ENCODE data around the gene NPAS3. TPM values are rescaled to one million over a fixed set of nuclear protein-coding genes. Genes with fewer than 3 reads are reported as not detected.

Gene NPAS3
- total RNA-seq, 1 donor from 2014 or later = 4.9 TPM

- intact Hi-C loops (cut with DNase I) = no loop called here
- DNase-seq (ENCODE audit: low spot score) = no peak
Observed at GRCh38 chr14:33661101-33661500, 722.4 kb downstream of the NPAS3 start.

- no peak for DNase-seq (ENCODE audit: low spot score)
- intact Hi-C loops (cut with DNase I) = no loop called here
Observed at GRCh38 chr14:33668066-33668465, 729.4 kb downstream of the NPAS3 start.

GRCh38 chr14:33669111-33669510 lies 730.4 kb downstream of the NPAS3 start:
- no peak for DNase-seq (ENCODE audit: low spot score)
- intact Hi-C loops (cut with DNase I) = no loop called here

GRCh38 chr14:33670235-33670634 lies 731.6 kb downstream of the NPAS3 start:
- intact Hi-C loops (cut with DNase I) = no loop called here
- DNase-seq (ENCODE audit: low spot score) = no peak

- no peak for DNase-seq (ENCODE audit: low spot score)
- intact Hi-C loops (cut with DNase I) = no loop called here
Observed at GRCh38 chr14:33671556-33671955, 732.9 kb downstream of the NPAS3 start.

- intact Hi-C loops (cut with DNase I) = loop anchor here (5.0 kb wide), 1 partner anchor 117 kb away; no protein-coding TSS in a partner anchor
- DNase-seq (ENCODE audit: low spot score) = no peak
Observed at GRCh38 chr14:33674927-33675326, 736.2 kb downstream of the NPAS3 start.

- intact Hi-C loops (cut with DNase I) = loop anchor here (5.0 kb wide), 1 partner anchor 117 kb away; no protein-coding TSS in a partner anchor
- no peak for DNase-seq (ENCODE audit: low spot score)
Observed at GRCh38 chr14:33675415-33676130, 736.9 kb downstream of the NPAS3 start.

GRCh38 chr14:33676135-33676566 lies 737.5 kb downstream of the NPAS3 start:
- intact Hi-C loops (cut with DNase I) = loop anchor here (5.0 kb wide), 1 partner anchor 116 kb away; no protein-coding TSS in a partner anchor
- DNase-seq (ENCODE audit: low spot score) = no peak

GRCh38 chr14:33676891-33677290 lies 738.2 kb downstream of the NPAS3 start:
- no peak for DNase-seq (ENCODE audit: low spot score)
- intact Hi-C loops (cut with DNase I) = loop anchor here (5.0 kb wide), 1 partner anchor 115 kb away; no protein-coding TSS in a partner anchor

- intact Hi-C loops (cut with DNase I) = loop anchor here (5.0 kb wide), 1 partner anchor 114 kb away; no protein-coding TSS in a partner anchor
- DNase-seq (ENCODE audit: low spot score) = no peak
Observed at GRCh38 chr14:33678005-33678404, 739.3 kb downstream of the NPAS3 start.

GRCh38 chr14:33679025-33679424 lies 740.3 kb downstream of the NPAS3 start:
- DNase-seq (ENCODE audit: low spot score) = no peak
- intact Hi-C loops (cut with DNase I) = loop anchor here (5.0 kb wide), 1 partner anchor 113 kb away; no protein-coding TSS in a partner anchor

- intact Hi-C loops (cut with DNase I) = loop anchor here (5.0 kb wide), 1 partner anchor 113 kb away; no protein-coding TSS in a partner anchor
Observed at GRCh38 chr14:33679461-33680225, 741.0 kb downstream of the NPAS3 start.

GRCh38 chr14:33680873-33681272 lies 742.2 kb downstream of the NPAS3 start:
- DNase-seq (ENCODE audit: low spot score) = no peak
- intact Hi-C loops (cut with DNase I) = no loop called here

More at GRCh38 chr14:33679461-33680225, 741.0 kb downstream of the NPAS3 start:
- no peak for DNase-seq (ENCODE audit: low spot score)

GRCh38 chr14:33682760-33683159 lies 744.1 kb downstream of the NPAS3 start:
- intact Hi-C loops (cut with DNase I) = no loop called here
- no peak for DNase-seq (ENCODE audit: low spot score)

- no peak for DNase-seq (ENCODE audit: low spot score)
- intact Hi-C loops (cut with DNase I) = no loop called here
Observed at GRCh38 chr14:33685026-33685425, 746.3 kb downstream of the NPAS3 start.

GRCh38 chr14:33685698-33686097 lies 747.0 kb downstream of the NPAS3 start:
- DNase-seq (ENCODE audit: low spot score) = no peak

GRCh38 chr14:33686218-33686617 lies 747.5 kb downstream of the NPAS3 start:
- intact Hi-C loops (cut with DNase I) = no loop called here

More at GRCh38 chr14:33685698-33686097, 747.0 kb downstream of the NPAS3 start:
- intact Hi-C loops (cut with DNase I) = no loop called here

GRCh38 chr14:33686856-33687255 lies 748.2 kb downstream of the NPAS3 start:
- no peak for DNase-seq (ENCODE audit: low spot score)
- intact Hi-C loops (cut with DNase I) = no loop called here

More at GRCh38 chr14:33686218-33686617, 747.5 kb downstream of the NPAS3 start:
- no peak for DNase-seq (ENCODE audit: low spot score)

GRCh38 chr14:33689680-33690079 lies 751.0 kb downstream of the NPAS3 start:
- no peak for DNase-seq (ENCODE audit: low spot score)
- intact Hi-C loops (cut with DNase I) = no loop called here

GRCh38 chr14:33691907-33692306 lies 753.2 kb downstream of the NPAS3 start:
- no peak for DNase-seq (ENCODE audit: low spot score)
- intact Hi-C loops (cut with DNase I) = no loop called here
